ENCODE data around the gene NCAPG.

The NCAPG gene

GRCh38 chr4:17810260-17811077 is at the start of gene NCAPG, which contains the start of gene DCAF16:
NCAPG (plus strand) TSS chr4:17810979; CDS start chr4:17811078, 99 bp downstream.
DCAF16 (minus strand) TSS chr4:17810757; CDS start chr4:17804141, 6,616 bp downstream.
- H3K4me3 ChIP-seq (ENCODE audit: low read length): peak within 1 kb of the TSS; percentile 88
- TF ChIP-seq CTCF (conservative IDR thresholded peaks at IDR 0.05; ENCODE audit: low read length): no peak
- DNase-seq (ENCODE audit: low read depth): peak; percentile 99

- DNase-seq (ENCODE audit: low read depth): no peak
- no peak overlapping the region for H3K4me3 ChIP-seq (ENCODE audit: low read length)
- no peak for TF ChIP-seq CTCF (conservative IDR thresholded peaks at IDR 0.05; ENCODE audit: low read length)
These were observed 49.7 kb upstream of the NCAPG start for GRCh38 chr4:17761062-17761461.

GRCh38 chr4:17762726-17763125 is 48.1 kb upstream of the NCAPG start:
- no peak overlapping the region for H3K4me3 ChIP-seq (ENCODE audit: low read length)
- 0 out of 2 replicates have a peak, but pooled peaks have one; percentile 11 for TF ChIP-seq CTCF (conservative IDR thresholded peaks at IDR 0.05; ENCODE audit: low read length)
- DNase-seq (ENCODE audit: low read depth): peak; percentile 25

GRCh38 chr4:17763416-17763815 is 47.4 kb upstream of the NCAPG start:
- no peak for TF ChIP-seq CTCF (conservative IDR thresholded peaks at IDR 0.05; ENCODE audit: low read length)
- no peak for DNase-seq (ENCODE audit: low read depth)
- H3K4me3 ChIP-seq (ENCODE audit: low read length): no peak overlapping the region

GRCh38 chr4:17763931-17764330 is 46.8 kb upstream of the NCAPG start:
- no peak for TF ChIP-seq CTCF (conservative IDR thresholded peaks at IDR 0.05; ENCODE audit: low read length)
- no peak overlapping the region for H3K4me3 ChIP-seq (ENCODE audit: low read length)
- no peak for DNase-seq (ENCODE audit: low read depth)

- DNase-seq (ENCODE audit: low read depth): no peak
- no peak overlapping the region for H3K4me3 ChIP-seq (ENCODE audit: low read length)
- no peak for TF ChIP-seq CTCF (conservative IDR thresholded peaks at IDR 0.05; ENCODE audit: low read length)
These were observed 45.1 kb upstream of the NCAPG start for GRCh38 chr4:17765514-17766286.

All from AG10803 (cell line).